GM19099 (cell line): ENCODE data around the gene NDUFV1.

Source experiments
- POLR2A ChIP-seq: IDR thresholded peaks from 3 replicates; pipeline ENCODE4 v1.6.1; 2011; ENCODE audit warnings: low read depth; ENCODE audit not compliant: insufficient read length; ENCODE audit errors: extremely low read depth

The NDUFV1 gene

GRCh38 chr11:67616431-67617242 lies 9.9 kb downstream of the NDUFV1 start:
- TF ChIP-seq POLR2A = no peak

GRCh38 chr11:67617243-67617953 lies 10.7 kb downstream of the NDUFV1 start:
- no peak for TF ChIP-seq POLR2A

GRCh38 chr11:67626970-67627369 lies 20.2 kb downstream of the NDUFV1 start:
- no peak for TF ChIP-seq POLR2A

GRCh38 chr11:67627441-67627811 lies 20.7 kb downstream of the NDUFV1 start:
- no peak for TF ChIP-seq POLR2A

- no peak for TF ChIP-seq POLR2A
Measured at GRCh38 chr11:67627812-67628624, 21.3 kb downstream of the NDUFV1 start.

- no peak for TF ChIP-seq POLR2A
Measured at GRCh38 chr11:67628710-67629385, 22.1 kb downstream of the NDUFV1 start.

- peak; percentile 77 for TF ChIP-seq POLR2A
Measured at GRCh38 chr11:67629386-67630227, 22.9 kb downstream of the NDUFV1 start, which contains the start of gene NUDT8. Gene NUDT8 (minus strand): TSS chr11:67629937. CDS start chr11:67629911, 26 bp downstream.

- peak; percentile 72 for TF ChIP-seq POLR2A
Measured at GRCh38 chr11:67630228-67630942, 23.6 kb downstream of the NDUFV1 start.

- TF ChIP-seq POLR2A = no peak
Measured at GRCh38 chr11:67630943-67631331, 24.2 kb downstream of the NDUFV1 start.

GRCh38 chr11:67631411-67631810 lies 24.7 kb downstream of the NDUFV1 start:
- TF ChIP-seq POLR2A = no peak

- no peak for TF ChIP-seq POLR2A
Measured at GRCh38 chr11:67631853-67632174, 25.1 kb downstream of the NDUFV1 start.

GRCh38 chr11:67632175-67632981 lies 25.6 kb downstream of the NDUFV1 start:
- TF ChIP-seq POLR2A = no peak
